Uterus (tissue), 4 donors: ENCODE data around the gene CAB39L. TPM values are rescaled to one million over a fixed set of nuclear protein-coding genes. Genes with fewer than 3 reads are reported as not detected.

ENCODE experiments used
- DNase-seq, 2 donors: peaks; one replicate each; pipeline ENCODE4 v3.0.0-alpha.2; 2019 to 2020
- H3K27ac ChIP-seq, 2 donors: fragments of 200-600 bp; sonication (generic); 1 replicate in 1 of 2; 2 replicates in 1 of 2; pipeline ENCODE4 v1.5.1; 2016 to 2018
- H3K27me3 ChIP-seq, 2 donors: fragments of 200-600 bp; sonication (generic); one replicate each; pipeline ENCODE4 v1.5.1; 2018 to 2019; ENCODE audit warnings: control low read depth in 1 of 2
- H3K36me3 ChIP-seq, 2 donors: fragments of 200-600 bp; sonication (generic); one replicate each; pipeline ENCODE4 v1.5.1; 2019; ENCODE audit warnings: control low read depth in 1 of 2
- H3K4me1 ChIP-seq, 2 donors: fragments of 200-600 bp; sonication (generic); one replicate each; pipeline ENCODE4 v1.5.1; 2018 to 2019; ENCODE audit warnings: control low read depth in 1 of 2
- H3K4me3 ChIP-seq, 2 donors: fragments of 200-600 bp; sonication (generic); 1 replicate in 1 of 2; 2 replicates in 1 of 2; pipeline ENCODE4 v1.5.1; 2018 to 2019; ENCODE audit warnings: mild to moderate bottlenecking in 1 of 2
- H3K9me3 ChIP-seq, 2 donors: fragments of 200-600 bp; sonication (generic); one replicate each; pipeline ENCODE4 v1.5.1; 2019; ENCODE audit warnings: control low read depth in 1 of 2
- CTCF ChIP-seq, 4 experiments: fragments of 200-600 bp in 2 of 4; fragments of 450-650 bp in 2 of 4; sonication (generic) in 2 of 4; IDR thresholded peaks; one replicate each; pipeline ENCODE4 v1.5.1; 2016 to 2019; ENCODE audit warnings: antibody characterized with exemption in 4 of 4, mild to moderate bottlenecking in 2 of 4, moderate library complexity in 1 of 4
- POLR2A ChIP-seq, 2 donors: fragments of 450-650 bp; IDR thresholded peaks; one replicate each; pipeline ENCODE4 v1.6.1; 2016; ENCODE audit warnings: antibody characterized with exemption in 2 of 2, mild to moderate bottlenecking in 1 of 2, moderate library complexity in 1 of 2
- intact Hi-C: fragments of 100-400 bp; cut with DNase I; formaldehyde crosslinking; loops from one replicate; pipeline ENCODE4 v1.15.1; 2023; ENCODE audit warnings: low total_unique reads
- total RNA-seq, 4 donors: library from RNA; depleted of rRNA in 3 of 4; stranded (reverse); fragments of >200 nt in 3 of 4; gene quantifications; one replicate each; pipeline versions ENCODE4 v1.1.0 to v1.2.4, GENCODE V29; 2014 to 2023
- donor health status: DM: yes; HTN: yes; CAD: no.

Gene CAB39L
- total RNA-seq, 4 donors from 2014 or later: 12.0 to 24.7 (median 18.5) TPM

DNA sequence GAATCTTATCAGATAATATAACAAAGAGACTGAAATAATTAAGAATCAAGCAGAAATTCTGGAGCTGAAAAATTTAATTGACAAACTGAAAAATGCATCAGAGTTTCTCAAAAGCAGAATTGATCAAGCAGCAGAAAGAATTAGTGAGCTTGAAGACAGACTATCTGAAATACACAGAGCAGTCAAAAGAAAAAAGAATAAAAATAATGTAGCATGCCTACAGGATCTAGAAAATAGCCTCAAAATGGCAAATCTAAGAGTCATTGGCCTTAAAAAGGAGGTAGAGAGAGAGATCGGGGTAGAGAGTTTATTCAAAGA, 39.2 kb downstream of the CAB39L start:
- Histone ChIP-seq H3K9me3 (peaks cover 0 to 7% of the 10 kb centered on the region in 2 donors), H3K4me1 (no peaks in the 10 kb centered on the region), H3K4me3 (no peak overlapping the region), H3K36me3 (no peaks in the 10 kb centered on the region), H3K27me3 (no peaks in the 10 kb centered on the region), H3K27ac (no peak overlapping the region)
- intact Hi-C loops: no loop called here
- TF ChIP-seq CTCF (IDR thresholded peaks at IDR 0.05) (no peak), POLR2A (IDR thresholded peaks at IDR 0.05) (no peak)
- DNase-seq: no peak

GRCh38 chr13:49403996-49404702, 39.7 kb downstream of the CAB39L start:
- intact Hi-C loops: no loop called here
- no peaks in the 10 kb centered on the region for H3K27me3 ChIP-seq
- no peak for DNase-seq
- no peaks in the 10 kb centered on the region for H3K36me3 ChIP-seq
- H3K27ac ChIP-seq: no peak overlapping the region
- no peaks in the 10 kb centered on the region for H3K4me1 ChIP-seq
- peaks cover 0 to 7% of the 10 kb centered on the region in 2 donors for H3K9me3 ChIP-seq
- TF ChIP-seq CTCF (IDR thresholded peaks at IDR 0.05) (no peak), POLR2A (IDR thresholded peaks at IDR 0.05) (no peak)
- H3K4me3 ChIP-seq: no peak overlapping the region

DNA sequence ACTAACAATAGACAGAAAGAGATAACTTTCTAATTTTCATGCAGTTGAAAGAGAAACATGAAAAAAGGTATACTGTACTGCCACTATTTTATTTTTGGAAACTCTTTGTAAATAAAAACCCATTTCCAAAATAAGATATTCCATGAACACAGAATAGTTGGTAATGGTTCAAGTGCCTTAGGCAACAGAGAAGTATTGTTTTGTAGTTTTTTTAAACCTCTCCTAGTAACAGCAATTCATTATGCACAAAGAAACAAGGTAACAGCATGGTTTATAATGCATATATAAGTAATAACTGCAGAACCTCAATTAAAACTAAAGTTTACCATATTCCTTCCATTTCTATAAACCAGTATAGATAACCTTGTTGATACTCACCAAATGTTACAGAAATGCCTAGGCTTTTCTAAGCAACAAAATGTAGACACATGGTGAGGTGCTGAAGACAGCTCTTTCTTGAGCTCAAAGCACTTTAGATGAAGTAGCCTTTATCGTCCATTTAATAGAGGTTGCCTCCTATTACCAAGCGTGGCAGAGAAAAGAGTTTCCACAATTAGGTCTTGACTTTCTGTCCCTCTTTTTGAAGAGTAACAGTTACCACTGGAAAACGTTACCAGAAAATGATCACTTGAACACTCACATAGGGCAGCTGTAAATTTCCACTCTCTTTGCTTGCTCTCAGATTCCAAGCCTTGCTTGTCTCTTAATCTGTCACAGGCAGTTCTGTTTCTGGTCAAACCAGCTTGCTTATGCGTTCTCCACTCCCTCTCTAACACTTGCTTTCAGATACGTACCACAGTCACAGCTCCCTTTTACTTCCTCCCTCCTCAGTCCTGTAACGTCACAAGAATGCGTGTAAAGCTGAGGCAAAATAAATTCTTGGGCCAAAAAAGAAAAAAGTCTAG, 42.9 kb downstream of the CAB39L start:
- no peaks in the 10 kb centered on the region for H3K27me3 ChIP-seq
- peak overlapping the region; percentile 26 to 38 for H3K4me3 ChIP-seq
- TF ChIP-seq CTCF (IDR thresholded peaks at IDR 0.05) (no peak), POLR2A (IDR thresholded peaks at IDR 0.05) (peak in 1 of 2 donors; percentile 44)
- H3K9me3 ChIP-seq: peaks cover 0 to 7% of the 10 kb centered on the region in 2 donors
- no peaks in the 10 kb centered on the region for H3K4me1 ChIP-seq
- peak overlapping the region; percentile 83 to 92 for H3K27ac ChIP-seq
- intact Hi-C loops: no loop called here
- H3K36me3 ChIP-seq: no peaks in the 10 kb centered on the region
- DNase-seq: peak; percentile 21 to 60

GRCh38 chr13:49399801-49400472, 43.9 kb downstream of the CAB39L start:
- Histone ChIP-seq H3K9me3 (peaks cover 0 to 6% of the 10 kb centered on the region in 2 donors), H3K27ac (peak overlapping the region; percentile 83 to 92), H3K4me1 (no peaks in the 10 kb centered on the region), H3K27me3 (no peaks in the 10 kb centered on the region), H3K4me3 (peak overlapping the region; percentile 26 to 38), H3K36me3 (no peaks in the 10 kb centered on the region)
- TF ChIP-seq CTCF (IDR thresholded peaks at IDR 0.05) (no peak), POLR2A (IDR thresholded peaks at IDR 0.05) (no peak)
- DNase-seq: no peak
- intact Hi-C loops: no loop called here
